ENCODE results near the gene LRRC59.

Gene LRRC59

GRCh38 chr17:50381920-50382319 is 15.4 kb downstream of the LRRC59 start:
- no peak for DNase-seq

DNA sequence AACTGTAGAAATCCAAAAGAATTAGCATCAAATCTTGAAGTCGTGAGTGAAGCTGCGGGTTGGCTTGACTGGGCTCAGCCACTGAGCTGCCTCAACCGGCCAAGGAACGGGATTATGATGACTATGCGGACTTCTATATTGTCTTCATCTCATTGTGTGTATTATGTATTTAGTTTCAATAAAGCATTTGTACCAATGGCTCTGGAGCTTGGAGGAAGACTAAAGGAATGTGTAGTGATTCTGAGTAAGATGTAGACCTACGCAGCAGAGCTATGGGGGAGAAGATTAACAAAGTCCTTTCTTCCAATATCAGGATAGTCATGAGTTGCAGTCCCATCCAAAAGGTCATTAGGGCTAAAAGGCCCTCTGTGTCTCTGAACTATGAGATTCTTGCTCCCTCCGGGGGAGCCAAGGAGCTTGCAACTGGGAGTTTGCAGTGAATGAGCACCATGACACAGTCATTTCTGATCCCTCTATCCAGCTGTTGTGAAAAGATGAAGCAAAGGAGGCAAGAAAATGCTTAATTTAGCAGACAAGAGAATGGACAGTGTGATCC is 16.0 kb downstream of the LRRC59 start:
- no peak for DNase-seq

- DNase-seq, result no peak
Observed at GRCh38 chr17:50380369-50381259, 16.7 kb downstream of the LRRC59 start.

- DNase-seq, result no peak
Observed at GRCh38 chr17:50379351-50380132, 17.8 kb downstream of the LRRC59 start.

DNA sequence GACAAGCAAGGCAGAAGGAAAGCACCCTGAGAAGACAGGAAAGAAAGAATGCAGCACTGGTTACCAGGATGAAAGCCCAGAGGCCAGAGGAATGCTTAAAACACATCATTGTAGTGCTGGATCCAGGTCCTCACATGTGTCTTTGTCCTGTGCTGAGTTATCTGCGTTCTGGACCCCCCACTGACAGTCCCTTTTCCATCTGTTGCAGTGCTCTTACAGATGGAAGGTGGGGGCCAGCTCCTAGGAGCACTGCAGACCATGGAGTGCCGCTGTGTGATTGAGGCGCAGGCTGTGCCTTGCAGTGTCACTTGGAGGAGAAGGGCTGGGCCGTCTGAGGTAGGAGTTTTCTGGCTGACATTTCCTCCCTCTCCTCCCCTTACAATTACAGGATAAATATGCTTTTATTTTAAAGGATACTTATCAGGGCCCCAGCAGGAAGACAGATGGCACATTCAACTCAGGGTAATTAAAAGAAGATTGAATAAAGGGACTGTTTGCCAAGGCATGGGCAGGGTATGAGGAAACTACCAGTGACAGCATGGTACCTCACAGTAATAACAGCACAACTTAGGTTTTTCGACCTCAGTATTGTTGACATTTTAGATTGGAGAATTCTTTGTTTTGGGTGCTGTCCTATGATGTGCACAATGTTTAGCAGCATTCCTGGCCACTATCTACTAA is 21.3 kb downstream of the LRRC59 start:
- no peak for DNase-seq

- DNase-seq, result no peak
Observed at GRCh38 chr17:50373705-50374104, 23.6 kb downstream of the LRRC59 start.

DNA sequence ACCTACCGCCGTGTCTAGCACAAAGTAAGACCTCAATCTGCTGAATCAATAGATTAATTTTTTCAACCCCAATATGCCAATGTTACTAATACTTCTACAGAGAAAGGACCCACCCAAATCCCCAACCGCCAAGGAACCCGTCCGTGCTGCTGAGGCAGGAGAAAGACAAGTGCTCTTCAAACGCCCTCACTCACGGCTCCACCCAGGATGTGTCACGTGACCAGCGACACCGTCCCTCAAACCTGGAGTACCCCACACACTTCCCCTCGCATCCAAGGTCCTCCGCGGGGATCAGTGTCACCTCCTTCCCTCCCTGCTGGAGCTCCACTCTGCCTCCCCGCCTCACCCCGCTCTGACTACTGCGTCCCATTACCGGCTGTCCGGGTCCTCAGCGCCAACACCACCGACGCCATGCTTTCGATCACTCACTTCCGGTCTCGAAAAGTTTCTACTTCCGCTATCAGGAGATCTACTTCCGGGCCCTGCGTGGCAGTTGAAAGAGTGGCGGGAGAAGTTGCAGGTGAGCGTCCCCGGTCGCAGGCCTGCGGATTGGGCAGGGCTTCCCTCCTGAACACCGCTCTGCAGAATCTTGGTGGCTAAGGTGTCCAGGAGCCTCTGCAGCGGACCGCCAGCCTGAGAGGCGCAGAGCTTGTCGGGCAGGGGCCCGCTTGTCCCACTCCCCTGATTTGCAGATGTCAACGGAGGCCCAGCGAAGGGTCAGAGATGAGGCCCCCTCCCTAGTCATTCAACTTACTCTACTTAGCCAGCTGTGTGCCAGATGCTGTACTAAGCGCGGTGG is 24.4 kb downstream of the LRRC59 start, which contains the start of the genes EME1 and MRPL27:
EME1 (plus strand) TSS at position 472 of the 799 bp plus-strand sequence. CDS start 1,980 bp downstream, outside the sequence.
MRPL27 (minus strand) TSS at position 427 of the 799 bp plus-strand sequence; CDS start at position 413, 14 bp downstream.
- peak; percentile 81 for DNase-seq

DNA sequence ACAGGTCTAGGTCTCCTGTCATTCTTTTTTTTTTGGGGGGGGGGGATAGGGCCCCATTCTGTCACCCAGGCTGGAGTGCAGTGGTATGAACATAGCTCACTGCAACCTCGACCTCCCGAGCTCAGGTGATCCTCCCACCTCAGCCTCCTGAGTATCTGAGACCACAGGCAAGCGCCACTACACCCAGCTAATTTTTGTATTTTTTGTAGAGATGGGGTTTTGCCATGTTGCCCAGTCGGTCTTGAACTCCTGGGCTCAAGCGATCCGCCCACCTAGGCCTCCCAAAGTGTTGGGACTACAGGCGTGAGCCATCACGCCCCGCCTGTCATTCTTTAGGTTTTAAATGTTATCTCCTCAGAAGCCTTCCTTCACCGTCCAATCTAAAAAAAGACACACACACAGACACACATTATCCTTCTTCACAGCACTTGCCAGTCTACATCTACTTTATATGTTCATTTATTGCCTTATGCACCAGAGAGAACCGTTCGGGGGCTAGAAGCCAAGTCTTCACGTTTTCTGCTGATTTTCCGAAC is 25.0 kb downstream of the LRRC59 start:
- DNase-seq, result no peak

GRCh38 chr17:50371526-50371925 is 25.8 kb downstream of the LRRC59 start:
- DNase-seq, result no peak

GRCh38 chr17:50370052-50370451 is 27.3 kb downstream of the LRRC59 start:
- no peak for DNase-seq

GRCh38 chr17:50367401-50367800 is 29.9 kb downstream of the LRRC59 start:
- DNase-seq, result no peak

GRCh38 chr17:50365649-50366393 is 31.5 kb downstream of the LRRC59 start:
- no peak for DNase-seq

DNA sequence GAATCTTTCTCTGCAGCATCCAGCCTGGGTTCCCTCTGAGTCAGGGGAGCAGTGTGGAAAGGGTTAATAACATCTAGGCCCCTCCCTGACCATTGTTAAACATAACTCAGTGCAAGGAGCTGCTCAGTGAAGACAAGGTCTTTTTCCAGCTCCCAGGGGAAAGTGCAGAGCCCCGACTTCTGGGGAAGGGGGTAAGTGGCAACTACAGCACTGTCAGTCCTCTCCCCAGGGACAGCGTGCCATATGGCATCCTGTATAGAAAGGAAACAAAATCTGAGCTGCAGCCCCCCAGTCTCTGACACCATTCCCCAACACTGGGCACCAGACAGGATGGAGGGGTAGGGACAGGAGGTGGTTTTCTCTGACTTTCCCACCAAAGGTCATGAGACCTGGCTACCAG is 32.2 kb downstream of the LRRC59 start:
- no peak for DNase-seq

- no peak for DNase-seq
Observed at GRCh38 chr17:50364715-50365114, 32.6 kb downstream of the LRRC59 start.

DNA sequence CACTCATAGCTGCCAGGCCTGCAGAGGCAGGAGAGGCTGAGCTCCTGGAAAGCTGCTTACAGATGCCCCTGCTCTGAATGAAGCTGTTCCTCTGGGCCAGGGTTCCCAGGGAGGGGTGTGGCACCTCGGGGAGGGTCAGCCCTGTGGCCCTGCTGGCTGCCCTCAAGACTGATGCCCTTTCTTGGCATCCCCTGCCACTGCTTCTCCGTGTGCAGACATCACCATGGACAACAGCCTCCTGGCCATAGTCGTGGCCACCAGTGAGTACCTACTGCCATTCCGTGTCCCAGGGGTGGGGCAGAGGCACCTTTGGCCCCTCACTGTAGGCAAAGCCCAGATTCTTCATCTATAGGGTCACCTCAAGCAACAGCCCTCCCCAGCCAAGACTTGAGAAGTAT is 33.3 kb downstream of the LRRC59 start:
- DNase-seq, result no peak

DNA sequence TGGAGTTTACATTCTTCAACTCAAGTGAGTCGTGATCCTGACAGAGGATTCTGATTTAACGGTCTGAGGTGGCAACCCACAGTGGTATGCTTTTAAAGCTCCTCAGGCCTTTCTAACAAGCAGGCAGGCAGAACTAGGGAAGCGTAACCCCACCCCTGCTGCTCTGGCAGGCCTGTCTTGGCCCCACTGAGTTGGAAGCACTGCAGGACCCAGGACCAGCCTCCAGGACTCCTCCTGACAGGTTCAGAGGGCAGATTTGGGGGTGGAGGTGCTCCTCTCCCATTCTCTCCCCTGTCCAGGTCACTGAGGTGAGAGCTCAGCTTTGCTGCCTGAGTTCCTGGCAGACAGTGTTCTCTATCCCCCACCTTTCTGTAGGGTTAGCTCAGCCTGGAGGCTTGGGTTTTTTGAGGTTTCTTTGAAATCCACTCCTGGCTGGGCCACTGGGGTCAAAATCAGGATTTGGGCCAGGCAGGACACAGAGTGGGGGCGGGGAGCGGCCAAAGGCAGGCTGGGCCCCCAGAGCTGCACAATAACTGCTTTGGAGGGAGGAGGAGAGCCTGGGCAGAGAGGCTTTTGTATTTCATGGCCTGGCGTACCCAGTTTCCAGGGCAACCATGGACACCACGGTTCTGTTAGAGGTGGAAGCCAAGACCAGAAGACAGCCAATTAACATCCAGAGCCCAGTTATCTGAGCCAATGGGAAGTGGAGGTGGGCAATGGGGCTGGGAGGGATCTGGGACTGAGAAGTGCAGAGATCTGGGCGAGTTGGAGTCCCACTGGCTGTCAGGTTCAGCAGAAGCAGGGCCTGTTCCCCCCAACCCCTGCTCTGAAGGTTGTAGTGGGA is 33.9 kb downstream of the LRRC59 start:
- DNase-seq, result no peak

DNA sequence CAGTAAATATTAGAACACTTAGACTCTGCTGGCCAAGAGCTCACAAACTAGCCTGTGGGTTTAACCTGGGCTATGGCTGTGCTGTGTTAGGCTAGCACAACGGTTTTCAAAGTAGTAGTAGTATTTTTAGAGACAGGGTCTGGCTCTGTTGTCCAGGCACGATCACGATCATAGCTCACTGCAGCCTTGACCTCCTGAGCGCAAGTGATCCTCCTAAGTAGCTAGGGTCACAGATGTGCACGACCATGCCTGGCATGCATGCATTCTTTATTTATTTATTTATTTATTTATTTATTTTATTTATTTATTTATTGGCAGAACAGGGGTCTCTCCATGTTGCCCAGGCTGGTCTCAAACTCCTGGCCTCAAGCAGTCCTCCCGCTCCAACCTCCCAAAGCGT is 34.7 kb downstream of the LRRC59 start:
- DNase-seq, result no peak

DNA sequence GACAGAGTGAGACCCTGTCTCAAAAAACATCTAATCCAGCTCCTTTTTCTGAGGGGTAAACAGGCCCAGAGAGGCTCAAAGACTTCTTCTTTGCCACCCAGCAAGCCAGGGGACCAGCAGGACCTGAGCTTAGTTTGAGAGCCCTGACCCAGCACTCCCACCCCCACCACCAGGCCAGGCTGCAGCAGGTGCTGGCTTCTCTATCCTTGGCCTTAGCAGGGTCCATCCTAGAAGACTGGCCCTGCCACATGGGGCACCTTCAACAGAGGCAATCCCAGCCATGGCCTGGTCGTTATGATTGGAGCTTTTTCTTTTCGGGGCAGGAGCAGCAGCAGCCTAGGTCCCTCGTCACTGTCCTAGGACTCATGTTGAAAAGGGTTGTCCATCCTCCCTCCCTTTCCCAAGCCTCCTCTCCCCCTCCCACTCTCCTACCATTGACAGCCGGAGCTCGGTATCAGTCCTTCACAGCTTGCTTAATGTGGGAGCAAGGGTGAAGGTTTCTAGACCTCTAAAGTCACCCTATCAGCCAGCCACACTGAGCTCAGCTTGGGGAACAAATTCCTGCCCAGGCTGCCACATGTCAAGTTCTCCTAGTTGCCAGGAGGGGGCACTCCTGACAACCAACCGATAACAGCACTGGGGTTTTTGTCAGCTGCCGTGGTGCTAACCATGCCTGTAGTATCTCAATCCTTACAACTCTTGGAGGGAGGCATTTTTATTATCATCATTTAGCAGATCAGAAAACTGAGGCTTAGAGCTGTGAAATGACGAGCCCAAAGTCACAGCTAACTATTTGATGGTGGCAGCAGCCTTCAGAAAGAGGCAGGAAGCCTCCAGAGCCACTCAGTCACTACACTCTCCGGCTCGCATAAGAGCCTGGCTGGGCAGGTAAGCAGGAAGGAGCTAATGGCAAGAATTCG is 35.5 kb downstream of the LRRC59 start:
- peak; percentile 35 for DNase-seq
